ENCODE measurements around the gene E2F7. TPM values are rescaled to one million over a fixed set of nuclear protein-coding genes. Genes with fewer than 3 reads are reported as not detected.

The E2F7 gene
- total RNA-seq, 2 donors from 2014 or later = 0.75 TPM; not detected in 1

- no peaks in the 10 kb centered on the region for H3K27me3 ChIP-seq
- DNase-seq (ENCODE audit: low spot score) = no peak
- TF ChIP-seq CTCF (IDR thresholded peaks at IDR 0.05) = no peak
- no peaks in the 10 kb centered on the region for H3K9me3 ChIP-seq
- H3K4me3 ChIP-seq = no peak overlapping the region
- no peak overlapping the region for H3K27ac ChIP-seq
- H3K4me1 ChIP-seq = no peaks in the 10 kb centered on the region
- no peaks in the 10 kb centered on the region for H3K36me3 ChIP-seq
Measured at GRCh38 chr12:77002382-77002781, 63.0 kb downstream of the E2F7 start.

- Histone ChIP-seq H3K36me3 (no peaks in the 10 kb centered on the region), H3K27me3 (no peaks in the 10 kb centered on the region)
Measured at GRCh38 chr12:77001276-77001675, 64.1 kb downstream of the E2F7 start.

GRCh38 chr12:76998908-76999556 is 66.3 kb downstream of the E2F7 start:
- Histone ChIP-seq H3K9me3 (no peaks in the 10 kb centered on the region), H3K4me3 (no peak overlapping the region), H3K36me3 (no peaks in the 10 kb centered on the region), H3K27me3 (no peaks in the 10 kb centered on the region), H3K27ac (no peak overlapping the region), H3K4me1 (no peaks in the 10 kb centered on the region)
- no peak for DNase-seq (ENCODE audit: low spot score)
- no peak for TF ChIP-seq CTCF (IDR thresholded peaks at IDR 0.05)

More at GRCh38 chr12:77001276-77001675, 64.1 kb downstream of the E2F7 start:
- H3K4me1 ChIP-seq = no peaks in the 10 kb centered on the region
- H3K9me3 ChIP-seq = no peaks in the 10 kb centered on the region
- no peak for DNase-seq (ENCODE audit: low spot score)
- H3K4me3 ChIP-seq = no peak overlapping the region
- TF ChIP-seq CTCF (IDR thresholded peaks at IDR 0.05) = no peak
- H3K27ac ChIP-seq = no peak overlapping the region

GRCh38 chr12:76998386-76998785 is 67.0 kb downstream of the E2F7 start:
- DNase-seq (ENCODE audit: low spot score) = no peak
- no peaks in the 10 kb centered on the region for H3K4me1 ChIP-seq
- H3K4me3 ChIP-seq = no peak overlapping the region
- H3K9me3 ChIP-seq = no peaks in the 10 kb centered on the region
- H3K27ac ChIP-seq = no peak overlapping the region
- H3K27me3 ChIP-seq = no peaks in the 10 kb centered on the region
- no peaks in the 10 kb centered on the region for H3K36me3 ChIP-seq
- no peak for TF ChIP-seq CTCF (IDR thresholded peaks at IDR 0.05)

- Histone ChIP-seq H3K36me3 (no peaks in the 10 kb centered on the region), H3K27ac (no peak overlapping the region), H3K9me3 (no peaks in the 10 kb centered on the region), H3K4me3 (no peak overlapping the region), H3K4me1 (no peaks in the 10 kb centered on the region), H3K27me3 (no peaks in the 10 kb centered on the region)
- DNase-seq (ENCODE audit: low spot score) = no peak
- TF ChIP-seq CTCF (IDR thresholded peaks at IDR 0.05) = no peak
Measured at GRCh38 chr12:76997011-76997780, 68.2 kb downstream of the E2F7 start.

All from right atrium auricular region (tissue), 2 donors.